HG03439 (cell line): ENCODE measurements around the gene LRRK1.

Experiments used
- ATAC-seq: cut with Tn5 transposase; IDR thresholded peaks from one replicate; pipeline ENCODE4 v1.9.1; 2021; ENCODE audit warnings: mild to moderate bottlenecking, moderate library complexity; ENCODE audit not compliant: unreplicated experiment

Gene LRRK1

GRCh38 chr15:100909989-100910955 lies 8.9 kb upstream of the LRRK1 start:
- ATAC-seq, result no peak

- ATAC-seq, result no peak
These were observed 8.1 kb upstream of the LRRK1 start for GRCh38 chr15:100911086-100911485.

- ATAC-seq, result no peak
These were observed 5.2 kb upstream of the LRRK1 start for GRCh38 chr15:100913961-100914360.

- ATAC-seq, result no peak
These were observed 4.3 kb upstream of the LRRK1 start for GRCh38 chr15:100914876-100915275.

GRCh38 chr15:100918034-100918689 lies 995 bp upstream of the LRRK1 start:
- ATAC-seq, result peak; percentile 52

GRCh38 chr15:100919481-100920405 lies 586 bp downstream of the LRRK1 start:
- ATAC-seq, result no peak

GRCh38 chr15:100920516-100921135 lies 1.5 kb downstream of the LRRK1 start:
- no peak for ATAC-seq

GRCh38 chr15:100922192-100923040 lies 3.3 kb downstream of the LRRK1 start:
- ATAC-seq, result no peak

- no peak for ATAC-seq
These were observed 3.9 kb downstream of the LRRK1 start for GRCh38 chr15:100923076-100923475.

GRCh38 chr15:100923902-100924301 lies 4.7 kb downstream of the LRRK1 start:
- no peak for ATAC-seq

- no peak for ATAC-seq
These were observed 5.3 kb downstream of the LRRK1 start for GRCh38 chr15:100924436-100924835.

- ATAC-seq, result no peak
These were observed 6.3 kb downstream of the LRRK1 start for GRCh38 chr15:100925480-100925879.

- no peak for ATAC-seq
These were observed 7.1 kb downstream of the LRRK1 start for GRCh38 chr15:100926258-100926657.

GRCh38 chr15:100926971-100927756 lies 8.0 kb downstream of the LRRK1 start:
- no peak for ATAC-seq

GRCh38 chr15:100928632-100929280 lies 9.6 kb downstream of the LRRK1 start:
- no peak for ATAC-seq

GRCh38 chr15:100929641-100930042 lies 10.5 kb downstream of the LRRK1 start:
- no peak for ATAC-seq

- no peak for ATAC-seq
These were observed 11.2 kb downstream of the LRRK1 start for GRCh38 chr15:100930306-100930848.
